ENCODE data around the gene SLC5A4.
"Not testable (repeated sequence)": the region's sequence is repeated elsewhere in the genome, so short reads cannot be mapped to it uniquely, and the experiment has no call there.

Gene SLC5A4

DNA sequence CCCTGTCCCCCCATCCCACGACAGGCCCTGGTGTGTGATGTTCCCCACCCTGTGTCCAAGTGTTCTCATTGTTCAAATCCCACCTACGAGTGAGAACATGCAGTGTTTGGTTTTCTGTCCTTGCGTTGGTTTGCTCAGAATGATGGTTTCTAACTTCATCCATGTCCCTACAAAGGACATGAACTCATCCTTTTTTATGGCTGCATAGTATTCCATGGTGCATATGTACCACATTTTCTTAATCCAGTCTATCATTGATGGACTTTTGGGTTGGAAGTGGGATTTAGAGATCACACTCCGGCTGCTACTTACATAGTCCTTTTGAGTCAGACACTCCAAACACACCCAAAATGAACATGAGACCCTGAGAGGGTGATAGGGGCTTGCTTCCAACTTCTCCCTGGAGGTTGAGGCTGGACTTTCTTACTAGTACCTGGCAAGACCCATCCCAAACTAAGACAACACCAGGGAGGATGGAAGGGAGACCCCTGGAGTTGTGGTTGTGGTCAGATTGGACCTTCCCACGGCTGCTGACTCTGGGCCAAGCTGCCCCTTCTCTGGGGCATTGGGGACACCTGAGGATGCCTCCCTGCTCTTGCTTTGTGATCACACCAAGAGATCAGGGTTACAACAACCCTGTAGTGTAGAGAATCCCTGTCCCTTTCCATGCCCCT lies 57.5 kb downstream of the SLC5A4 start:
- DNase-seq = not testable (repeated sequence)

DNA sequence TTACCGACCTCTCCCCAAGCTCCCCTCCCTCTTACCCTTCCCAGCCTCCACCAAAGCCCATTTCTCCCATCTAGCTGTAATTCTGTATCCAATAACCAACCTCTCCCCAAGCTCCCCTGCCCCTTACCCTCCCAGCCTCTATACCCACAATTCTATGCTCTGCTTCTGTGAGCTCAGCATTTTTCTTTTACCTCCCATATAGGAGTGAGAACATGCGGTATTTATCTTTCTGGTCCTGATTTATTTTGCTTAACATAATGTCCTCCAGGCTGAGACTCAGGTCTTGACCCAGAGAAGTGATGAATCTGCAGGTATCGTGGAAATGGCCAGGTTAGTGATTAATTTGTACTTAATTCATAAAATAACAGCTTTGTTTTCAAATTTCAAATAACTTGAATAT lies 59.2 kb downstream of the SLC5A4 start:
- not testable (repeated sequence) for DNase-seq

DNA sequence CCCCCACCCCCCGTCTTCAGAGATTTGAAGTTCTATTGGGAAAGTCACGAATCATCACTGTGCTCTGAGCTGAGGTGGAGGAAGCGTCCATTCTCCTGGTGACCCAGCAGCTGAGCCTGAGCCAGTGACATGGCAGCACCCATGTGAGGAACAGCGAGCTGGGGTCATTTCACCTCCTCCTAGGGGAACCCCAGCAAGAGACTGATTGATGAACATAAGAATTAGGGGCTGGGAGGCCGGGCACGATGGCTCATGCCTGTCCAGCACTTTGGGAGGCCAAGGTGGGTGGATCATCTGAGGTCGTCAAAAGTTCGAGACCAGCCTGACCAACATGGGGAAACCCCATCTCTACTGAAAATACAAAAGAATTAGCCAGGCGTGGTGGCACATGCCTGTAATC lies 61.8 kb downstream of the SLC5A4 start:
- not testable (repeated sequence) for DNase-seq

DNA sequence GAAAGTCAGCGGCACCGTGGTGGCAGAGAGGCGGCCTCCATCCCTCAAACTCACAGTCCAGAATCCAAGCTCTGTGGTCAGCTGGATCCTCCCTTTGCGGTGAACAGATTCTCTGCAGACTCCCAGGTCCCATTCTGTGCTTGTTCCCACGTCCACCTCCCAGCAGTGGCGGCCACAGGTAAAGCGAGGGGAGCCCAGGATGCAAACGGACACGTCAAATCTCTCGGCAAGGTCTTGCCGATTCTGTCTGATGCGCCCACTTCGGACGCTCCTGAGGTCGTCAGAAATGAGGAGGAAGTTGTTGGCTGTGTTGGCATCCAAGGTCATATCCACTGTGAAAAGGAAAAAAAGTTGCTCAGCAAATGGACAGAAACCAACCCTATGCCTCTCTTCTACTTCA lies 64.1 kb downstream of the SLC5A4 start:
- not testable (repeated sequence) for DNase-seq

DNA sequence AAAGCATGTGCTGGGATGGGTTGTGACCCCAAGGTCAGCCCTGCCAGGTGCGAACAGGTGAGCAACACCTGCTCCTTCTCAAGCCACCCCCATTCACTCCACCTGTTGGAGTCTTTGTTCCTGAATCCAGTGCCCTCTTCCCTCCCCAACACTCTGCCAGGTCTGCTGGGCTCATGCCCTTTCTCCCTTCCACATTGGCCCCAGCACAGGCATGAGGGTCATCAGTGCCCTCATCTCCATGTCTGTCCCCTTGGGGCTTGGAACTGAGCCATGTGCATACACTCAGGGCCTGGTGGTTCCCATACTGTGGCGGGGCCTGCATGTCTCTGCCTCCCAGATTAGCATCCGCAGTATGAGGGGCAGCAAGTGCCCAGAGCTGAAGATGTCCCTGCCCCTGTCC lies 69.3 kb downstream of the SLC5A4 start:
- DNase-seq = no peak

DNA sequence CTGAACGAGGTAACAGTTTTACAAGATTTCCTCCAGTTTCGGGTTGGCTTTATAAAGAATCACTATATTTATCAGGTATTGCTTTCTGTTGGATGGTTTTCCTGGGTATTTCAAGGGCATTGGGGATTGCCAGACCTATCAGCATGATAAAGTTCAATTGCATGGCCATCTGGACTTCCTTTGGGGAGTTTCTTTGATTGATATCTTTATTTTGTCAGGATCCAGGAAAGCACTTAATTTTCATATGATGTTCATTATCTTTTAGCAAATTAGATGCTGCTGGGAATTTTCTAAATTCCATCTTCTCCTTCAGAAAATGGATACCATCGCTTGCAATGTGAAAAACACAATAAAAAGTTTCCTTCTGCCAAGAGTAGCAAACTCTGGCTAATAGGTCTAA lies 71.5 kb downstream of the SLC5A4 start:
- DNase-seq = no peak

DNA sequence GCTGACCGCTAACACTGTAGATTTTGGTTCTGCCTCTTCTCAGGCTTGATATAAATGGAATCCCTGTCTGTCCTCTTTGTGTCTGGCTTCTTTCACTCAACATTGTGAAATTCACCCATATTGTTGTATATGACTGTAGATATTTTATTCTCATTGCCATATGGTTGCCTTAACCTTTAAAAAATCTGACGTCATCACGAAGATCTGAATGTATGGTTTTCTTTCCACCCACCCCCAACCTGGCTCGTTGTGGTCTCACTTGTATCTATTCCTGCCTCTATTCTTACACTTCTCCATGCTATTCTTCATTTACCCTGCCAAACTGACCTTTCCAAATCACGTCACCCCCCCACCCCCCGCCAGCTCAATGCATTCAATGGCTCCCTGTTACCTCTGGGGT lies 74.1 kb downstream of the SLC5A4 start:
- DNase-seq = no peak

DNA sequence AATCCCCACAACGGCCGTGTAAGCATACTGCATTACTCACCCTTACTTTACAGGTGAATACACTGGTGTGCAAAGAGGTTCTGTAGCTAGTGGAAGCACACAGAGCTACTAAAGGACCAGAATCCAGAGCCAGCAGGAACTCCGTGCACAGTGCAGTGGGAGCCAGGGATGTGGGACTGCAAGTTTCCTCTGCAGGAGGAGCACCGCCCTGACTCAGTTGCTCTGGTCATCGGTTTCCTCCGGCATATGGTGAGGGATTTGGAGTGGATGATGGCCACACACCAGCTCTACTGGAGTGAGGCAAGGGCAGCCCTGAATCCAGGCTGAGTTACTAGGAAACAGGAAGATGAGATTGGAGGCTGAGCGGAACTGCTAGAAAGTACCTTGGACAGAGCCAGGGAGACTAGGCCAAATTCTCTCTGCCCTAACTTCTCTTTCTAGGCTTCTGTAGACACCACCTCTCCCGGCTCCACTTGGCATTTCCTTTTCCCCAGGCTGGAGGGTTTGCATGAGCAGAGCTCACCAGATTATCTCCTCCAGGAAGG lies 77.9 kb downstream of the SLC5A4 start:
- DNase-seq = no peak

DNA sequence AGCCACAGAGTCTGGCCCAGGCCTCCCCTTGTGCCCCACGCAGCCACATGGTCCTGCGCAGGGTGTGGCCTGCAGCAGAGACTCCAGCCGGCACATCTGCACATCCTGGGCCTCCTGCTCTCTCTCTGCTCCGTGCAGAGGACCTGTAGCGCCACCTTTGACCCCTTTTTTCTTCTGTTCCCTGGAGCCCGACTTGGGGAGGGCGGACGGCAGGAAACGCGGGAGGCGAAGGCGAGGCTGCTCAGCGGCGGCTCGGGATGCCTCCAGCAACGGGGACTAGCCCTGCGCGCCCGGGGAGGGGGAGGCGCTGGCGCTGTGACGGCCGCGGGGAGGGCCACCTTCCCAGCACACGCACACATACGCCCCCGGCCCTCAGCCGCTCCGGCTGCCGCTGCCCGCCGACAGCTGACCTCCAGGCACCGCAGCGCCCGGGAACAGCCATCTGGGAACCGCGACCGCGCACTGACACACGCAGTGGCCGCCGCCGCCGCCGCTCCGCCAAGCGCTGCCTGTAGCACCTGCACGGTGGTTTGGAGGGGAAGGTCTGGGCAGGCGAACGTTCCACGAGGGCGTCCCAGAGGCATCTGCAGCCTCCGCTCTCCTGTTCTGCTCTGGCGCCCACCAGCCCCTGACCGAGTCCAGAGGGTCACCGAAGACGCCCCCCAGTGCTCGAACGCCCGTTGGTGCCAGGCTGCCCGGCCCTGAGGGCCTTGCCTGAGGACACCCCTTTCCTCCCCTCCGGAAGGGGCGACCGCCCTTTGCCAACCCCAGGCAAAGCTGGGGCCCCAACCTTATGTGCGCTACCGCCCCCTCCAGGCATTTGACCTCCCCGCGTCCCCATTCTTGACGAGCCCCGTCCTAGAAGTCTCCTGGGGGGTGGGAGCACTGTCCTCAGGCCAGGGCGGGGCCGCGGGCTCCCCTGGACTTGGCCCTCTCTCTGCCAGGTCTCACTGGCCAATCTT lies 79.2 kb downstream of the SLC5A4 start:
- DNase-seq = no peak

DNA sequence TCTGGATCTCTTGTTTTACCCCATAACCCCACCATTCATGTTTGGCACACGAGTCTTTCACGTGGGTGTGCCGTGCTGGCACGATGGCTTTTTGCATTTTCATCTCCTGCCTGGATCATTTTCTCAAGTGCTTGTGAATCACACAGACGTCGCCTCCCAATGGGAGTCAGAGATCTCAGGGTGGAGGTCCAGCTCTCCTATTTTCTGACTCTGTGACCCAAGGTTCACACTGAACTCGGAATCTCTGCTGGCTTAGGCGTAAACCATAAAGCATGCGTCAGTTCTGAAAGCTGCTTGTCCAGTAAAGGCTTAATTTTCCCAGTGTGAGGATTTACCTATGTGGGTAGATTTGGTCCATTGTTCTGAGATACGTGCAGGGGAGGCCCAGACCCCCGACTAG lies 80.0 kb downstream of the SLC5A4 start:
- DNase-seq = no peak

Measured in stimulated activated CD4-positive, alpha-beta T cell treated with anti-CD3 and anti-CD28 coated beads, Interleukin-4, amount 100 ng/mL, for 24 hours (primary cell).